HEK293 (cell line): ENCODE results near the gene MDM2.

Source experiments
- CTCF ChIP-seq: fragments of 450-650 bp; formaldehyde crosslinking; IDR thresholded peaks from 2 replicates; pipeline ENCODE4 v1.5.1; 2016; ENCODE audit warnings: missing biosample characterization, missing genetic modification characterization
- PATZ1 ChIP-seq: fragments of 450-650 bp; formaldehyde crosslinking; IDR thresholded peaks from 2 replicates; pipeline ENCODE4 v1.5.1; 2016; ENCODE audit warnings: missing biosample characterization, missing genetic modification characterization
- REPIN1 ChIP-seq: fragments of 450-650 bp; formaldehyde crosslinking; IDR thresholded peaks from 2 replicates; pipeline ENCODE4 v1.5.1; 2017; ENCODE audit warnings: missing biosample characterization, missing genetic modification characterization, low read depth
- SCRT2 ChIP-seq: fragments of 450-650 bp; formaldehyde crosslinking; IDR thresholded peaks from 2 replicates; pipeline ENCODE4 v1.5.1; 2016; ENCODE audit warnings: missing biosample characterization, missing genetic modification characterization
- TCF7L2 ChIP-seq: IDR thresholded peaks from 2 replicates; pipeline ENCODE4 v1.6.1; 2011; ENCODE audit warnings: low read depth, mild to moderate bottlenecking, inconsistent platforms, low read length, moderate library complexity, borderline replicate concordance
- ZNF24 ChIP-seq: fragments of 450-650 bp; formaldehyde crosslinking; IDR thresholded peaks from 2 replicates; pipeline ENCODE4 v1.5.1; 2016; ENCODE audit warnings: missing biosample characterization, missing genetic modification characterization
- ZNF335 ChIP-seq: fragments of 450-650 bp; formaldehyde crosslinking; conservative IDR thresholded peaks from 2 replicates; pipeline ENCODE4 v1.5.1; 2016; ENCODE audit warnings: missing biosample characterization, missing genetic modification characterization
- ZNF501 ChIP-seq: fragments of 450-650 bp; formaldehyde crosslinking; IDR thresholded peaks from 2 replicates; pipeline ENCODE4 v1.5.1; 2016; ENCODE audit warnings: missing biosample characterization, missing genetic modification characterization
- ZNF585B ChIP-seq: fragments of 450-650 bp; formaldehyde crosslinking; IDR thresholded peaks from 2 replicates; pipeline ENCODE4 v1.5.1; 2016; ENCODE audit warnings: missing biosample characterization, missing genetic modification characterization
- ZNF639 ChIP-seq: fragments of 450-650 bp; formaldehyde crosslinking; IDR thresholded peaks from 2 replicates; pipeline ENCODE4 v1.5.1; 2016; ENCODE audit warnings: missing biosample characterization, missing genetic modification characterization
- ZNF660 ChIP-seq: fragments of 450-650 bp; IDR thresholded peaks from 2 replicates; pipeline ENCODE4 v1.5.1; 2018; ENCODE audit warnings: missing biosample characterization, mild to moderate bottlenecking, missing genetic modification characterization
- ZNF792 ChIP-seq: fragments of 450-650 bp; formaldehyde crosslinking; IDR thresholded peaks from 2 replicates; pipeline ENCODE4 v1.5.1; 2016; ENCODE audit warnings: missing biosample characterization, missing genetic modification characterization
- TF ChIP-seq, protein P1 (sequence below): fragments of 450-650 bp; formaldehyde crosslinking; IDR thresholded peaks from 2 replicates; pipeline ENCODE4 v1.5.1; 2016; ENCODE audit warnings: missing biosample characterization, missing genetic modification characterization, borderline replicate concordance

DNA sequence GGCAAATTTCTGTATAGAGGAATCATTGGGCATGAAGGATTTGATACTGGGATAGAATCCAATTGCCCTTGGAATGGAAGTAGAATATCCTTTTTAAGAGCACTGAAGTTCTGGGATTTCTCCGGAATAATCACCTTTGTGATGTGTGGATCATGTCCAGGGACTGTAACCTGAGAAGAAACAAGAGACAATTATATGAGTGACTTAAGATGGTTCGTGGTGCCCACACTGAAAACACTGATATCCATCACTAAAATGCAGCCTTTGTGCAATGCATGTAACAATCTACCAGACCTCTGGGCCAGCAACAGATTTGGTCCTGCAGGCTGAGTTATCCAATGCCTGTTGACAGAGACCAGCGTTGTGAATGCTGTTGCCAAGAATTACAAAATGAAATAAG lies 48.5 kb downstream of the MDM2 start:
- TF ChIP-seq CTCF (tag by site-specific recombination) = no peak
- TF ChIP-seq, protein P1, sequence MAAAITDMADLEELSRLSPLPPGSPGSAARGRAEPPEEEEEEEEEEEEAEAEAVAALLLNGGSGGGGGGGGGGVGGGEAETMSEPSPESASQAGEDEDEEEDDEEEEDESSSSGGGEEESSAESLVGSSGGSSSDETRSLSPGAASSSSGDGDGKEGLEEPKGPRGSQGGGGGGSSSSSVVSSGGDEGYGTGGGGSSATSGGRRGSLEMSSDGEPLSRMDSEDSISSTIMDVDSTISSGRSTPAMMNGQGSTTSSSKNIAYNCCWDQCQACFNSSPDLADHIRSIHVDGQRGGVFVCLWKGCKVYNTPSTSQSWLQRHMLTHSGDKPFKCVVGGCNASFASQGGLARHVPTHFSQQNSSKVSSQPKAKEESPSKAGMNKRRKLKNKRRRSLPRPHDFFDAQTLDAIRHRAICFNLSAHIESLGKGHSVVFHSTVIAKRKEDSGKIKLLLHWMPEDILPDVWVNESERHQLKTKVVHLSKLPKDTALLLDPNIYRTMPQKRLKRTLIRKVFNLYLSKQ (tag by site-specific recombination) = no peak
- no peak for TF ChIP-seq ZNF24 (tag by site-specific recombination)
- TF ChIP-seq ZNF501 = no peak
- no peak for TF ChIP-seq ZNF639 (tag by site-specific recombination)
- no peak for TF ChIP-seq TCF7L2
- TF ChIP-seq ZNF792 = no peak
- no peak for TF ChIP-seq ZNF335 (tag by site-specific recombination)
- no peak for TF ChIP-seq PATZ1 (tag by site-specific recombination)
- no peak for TF ChIP-seq ZNF660 (tag by site-specific recombination)
- no peak for TF ChIP-seq SCRT2
- TF ChIP-seq ZNF585B = no peak
- TF ChIP-seq REPIN1 (tag by site-specific recombination) = no peak
